Skeletal muscle cell (primary cell): Measurements from ENCODE around the gene BHLHE41.

Experiments
- DNase-seq: peaks from one replicate; pipeline ENCODE4 v3.0.0-alpha.2; 2010; ENCODE audit warnings: low read depth
- H3K4me3 ChIP-seq: 2 replicates; pipeline ENCODE4 v1.5.1; 2011; ENCODE audit warnings: low read depth, mild to moderate bottlenecking, control low read depth, low read length, moderate library complexity

Gene BHLHE41

GRCh38 chr12:26124446-26125399 lies at the start of gene BHLHE41:
BHLHE41 (minus strand) TSS chr12:26125037; CDS start chr12:26124779, 258 bp downstream.
- no peak for DNase-seq

GRCh38 chr12:26172946-26173552 lies 48.2 kb upstream of the BHLHE41 start:
- DNase-seq = no peak
- H3K4me3 ChIP-seq = no peak overlapping the region

More at GRCh38 chr12:26124446-26125399, at the start of gene BHLHE41:
- H3K4me3 ChIP-seq = peak within 1 kb of the TSS; percentile 72

GRCh38 chr12:26172539-26172938 lies 47.7 kb upstream of the BHLHE41 start:
- DNase-seq = no peak
- H3K4me3 ChIP-seq = no peak overlapping the region

- DNase-seq = no peak
- H3K4me3 ChIP-seq = no peak overlapping the region
These were observed 47.2 kb upstream of the BHLHE41 start for GRCh38 chr12:26172013-26172412.

- no peak for DNase-seq
- no peak overlapping the region for H3K4me3 ChIP-seq
These were observed 39.3 kb upstream of the BHLHE41 start for GRCh38 chr12:26164118-26164517.

GRCh38 chr12:26162905-26163304 lies 38.1 kb upstream of the BHLHE41 start:
- H3K4me3 ChIP-seq = no peak overlapping the region
- no peak for DNase-seq

GRCh38 chr12:26162174-26162573 lies 37.3 kb upstream of the BHLHE41 start:
- no peak overlapping the region for H3K4me3 ChIP-seq
- DNase-seq = no peak

- DNase-seq = no peak
- H3K4me3 ChIP-seq = no peak overlapping the region
These were observed 33.4 kb upstream of the BHLHE41 start for GRCh38 chr12:26158078-26158764.

- DNase-seq = no peak
- H3K4me3 ChIP-seq = no peak overlapping the region
These were observed 32.2 kb upstream of the BHLHE41 start for GRCh38 chr12:26157001-26157400.

- no peak for DNase-seq
- no peak overlapping the region for H3K4me3 ChIP-seq
These were observed 31.5 kb upstream of the BHLHE41 start for GRCh38 chr12:26156201-26156871.

- DNase-seq = peak; percentile 88
- no peak overlapping the region for H3K4me3 ChIP-seq
These were observed 28.8 kb upstream of the BHLHE41 start for GRCh38 chr12:26153421-26154154.

- DNase-seq = no peak
- H3K4me3 ChIP-seq = no peak overlapping the region
These were observed 27.8 kb upstream of the BHLHE41 start for GRCh38 chr12:26152507-26153102.

- H3K4me3 ChIP-seq = no peak overlapping the region
- DNase-seq = peak; percentile 61
These were observed 26.1 kb upstream of the BHLHE41 start for GRCh38 chr12:26150736-26151450.

- no peak overlapping the region for H3K4me3 ChIP-seq
- no peak for DNase-seq
These were observed 25.2 kb upstream of the BHLHE41 start for GRCh38 chr12:26149968-26150500.

GRCh38 chr12:26148291-26148690 lies 23.5 kb upstream of the BHLHE41 start:
- no peak for DNase-seq
- no peak overlapping the region for H3K4me3 ChIP-seq

GRCh38 chr12:26143291-26143690 lies 18.5 kb upstream of the BHLHE41 start:
- H3K4me3 ChIP-seq = no peak overlapping the region
- DNase-seq = no peak

- DNase-seq = no peak
- H3K4me3 ChIP-seq = no peak overlapping the region
These were observed 14.0 kb upstream of the BHLHE41 start for GRCh38 chr12:26138860-26139259.

- no peak overlapping the region for H3K4me3 ChIP-seq
These were observed 11.9 kb upstream of the BHLHE41 start for GRCh38 chr12:26136688-26137087.

More at GRCh38 chr12:26136688-26137087, 11.9 kb upstream of the BHLHE41 start:
- DNase-seq = no peak
